Mesendoderm (in vitro differentiated cells): ENCODE data around the gene EIF4G3.
A peak's percentile ranks its signal among the peaks of the same experiment; 100 is the strongest.
"Not testable (repeated sequence)": the region's sequence is repeated elsewhere in the genome, so short reads cannot be mapped to it uniquely, and the experiment has no call there.

Experiments used
- DNase-seq: peaks from one replicate; pipeline ENCODE4 v3.0.0; 2013
- H2AK5ac ChIP-seq: 2 replicates; pipeline ENCODE4 v1.6.1; 2013; ENCODE audit warnings: low read length, inconsistent platforms
- H2BK120ac ChIP-seq: 2 replicates; pipeline ENCODE4 v1.6.1; 2013; ENCODE audit warnings: low read depth, mild to moderate bottlenecking, low read length, moderate library complexity, mixed read lengths
- H2BK15ac ChIP-seq: replicated peaks from 2 replicates; pipeline ENCODE4 v1.6.1; 2013; ENCODE audit warnings: low read depth, mild to moderate bottlenecking, moderate library complexity
- H2BK5ac ChIP-seq: 2 replicates; pipeline ENCODE4 v1.6.1; 2013; ENCODE audit warnings: low read length, inconsistent platforms
- H3K18ac ChIP-seq: 2 replicates; pipeline ENCODE4 v1.6.1; 2013; ENCODE audit warnings: mild to moderate bottlenecking, low read length, mixed read lengths
- H3K23ac ChIP-seq: one replicate; pipeline ENCODE4 v1.6.1; 2013; ENCODE audit warnings: low read length
- H3K27ac ChIP-seq: 2 replicates; pipeline ENCODE4 v1.5.1; 2013; ENCODE audit warnings: low read depth, mild to moderate bottlenecking, inconsistent platforms, low read length, moderate library complexity
- H3K27me3 ChIP-seq: 2 replicates; pipeline ENCODE4 v1.6.1; 2013; ENCODE audit warnings: low read length, control low read depth, mild to moderate bottlenecking, inconsistent platforms; ENCODE audit not compliant: insufficient read depth, poor library complexity
- H3K36me3 ChIP-seq: 2 replicates; pipeline ENCODE4 v1.6.1; 2013; ENCODE audit warnings: low read length, inconsistent platforms; ENCODE audit not compliant: control insufficient read depth, insufficient read depth
- H3K4ac ChIP-seq: one replicate; pipeline ENCODE4 v1.6.1; 2013; ENCODE audit warnings: low read depth, mild to moderate bottlenecking, low read length, moderate library complexity
- H3K4me1 ChIP-seq: 2 replicates; pipeline ENCODE4 v1.6.1; 2013; ENCODE audit warnings: low read depth, low read length, inconsistent platforms; ENCODE audit not compliant: control insufficient read depth
- H3K4me2 ChIP-seq: 2 replicates; pipeline ENCODE4 v1.6.1; 2013; ENCODE audit warnings: low read length
- H3K4me3 ChIP-seq: 2 replicates; pipeline ENCODE4 v1.5.1; 2013; ENCODE audit warnings: mild to moderate bottlenecking, low read length
- H3K56ac ChIP-seq: one replicate; pipeline ENCODE4 v1.6.1; 2013; ENCODE audit warnings: low read length
- H3K79me1 ChIP-seq: 2 replicates; pipeline ENCODE4 v1.6.1; 2013; ENCODE audit warnings: low read length, inconsistent platforms
- H3K79me2 ChIP-seq: 2 replicates; pipeline ENCODE4 v1.6.1; 2013; ENCODE audit warnings: mild to moderate bottlenecking, low read length; ENCODE audit not compliant: control insufficient read depth, insufficient read depth
- H3K9ac ChIP-seq: 2 replicates; pipeline ENCODE4 v1.6.1; 2013; ENCODE audit warnings: low read length, inconsistent platforms
- H4K5ac ChIP-seq: one replicate; pipeline ENCODE4 v1.6.1; 2013; ENCODE audit warnings: low read length
- H4K8ac ChIP-seq: one replicate; pipeline ENCODE4 v1.6.1; 2013; ENCODE audit warnings: low read depth, mild to moderate bottlenecking, control low read depth, low read length, moderate library complexity
- WGBS: extraction: QIAGEN DNeasy Blood & Tissue Kit; methylation state at CpG from one replicate; pipeline ENCODE4 v1.1.7; 2013; ENCODE audit warnings: low lambda C conversion rate, missing lambda C conversion rate; ENCODE audit not compliant: insufficient coverage; ENCODE audit errors: extremely low coverage; 5-methylcytosine and 5-hydroxymethylcytosine counted together

The EIF4G3 gene

GRCh38 chr1:21149430-21149854 is 27.3 kb downstream of the EIF4G3 start:
- Histone ChIP-seq H3K4ac (no peak overlapping the region), H4K8ac (no peak overlapping the region), H3K36me3 (no peaks in the 10 kb centered on the region), H3K4me1 (no peaks in the 10 kb centered on the region), H3K27me3 (no peaks in the 10 kb centered on the region), H3K79me2 (peaks cover 19% of the 10 kb centered on the region), H2BK5ac (no peak overlapping the region), H2AK5ac (no peak overlapping the region), H3K18ac (no peak overlapping the region), H3K4me3 (no peak overlapping the region), H2BK120ac (no peak overlapping the region), H3K27ac (no peak overlapping the region), H2BK15ac (no peak overlapping the region), H3K23ac (peak overlapping the region; percentile 1), H3K79me1 (peaks cover 15% of the 10 kb centered on the region), H3K9ac (no peak overlapping the region), H3K4me2 (no peak overlapping the region), H3K56ac (no peak overlapping the region), H4K5ac (no peak overlapping the region)
- peak; percentile 78 for DNase-seq
- WGBS, result no CpG with 5 or more reads among the region's 3 CpGs

GRCh38 chr1:21143752-21144151 is 32.9 kb downstream of the EIF4G3 start:
- no CpG with 5 or more reads among the region's 2 CpGs for WGBS
- no peak overlapping the region for H3K4me2 ChIP-seq
- H3K9ac ChIP-seq, result no peak overlapping the region
- H3K79me1 ChIP-seq, result peaks cover 9% of the 10 kb centered on the region
- no peaks in the 10 kb centered on the region for H3K4me1 ChIP-seq
- no peak overlapping the region for H3K4ac ChIP-seq
- no peak overlapping the region for H2BK5ac ChIP-seq
- no peak overlapping the region for H3K56ac ChIP-seq
- H3K36me3 ChIP-seq, result no peaks in the 10 kb centered on the region
- no peak overlapping the region for H3K4me3 ChIP-seq
- H3K79me2 ChIP-seq, result peaks cover 13% of the 10 kb centered on the region
- no peak overlapping the region for H3K23ac ChIP-seq
- no peak overlapping the region for H3K18ac ChIP-seq
- no peaks in the 10 kb centered on the region for H3K27me3 ChIP-seq
- H2BK15ac ChIP-seq, result no peak overlapping the region
- no peak for DNase-seq
- H4K8ac ChIP-seq, result no peak overlapping the region
- no peak overlapping the region for H4K5ac ChIP-seq
- H2BK120ac ChIP-seq, result no peak overlapping the region
- no peak overlapping the region for H3K27ac ChIP-seq
- no peak overlapping the region for H2AK5ac ChIP-seq

- Histone ChIP-seq H3K36me3 (no peaks in the 10 kb centered on the region), H2BK15ac (no peak overlapping the region), H2AK5ac (no peak overlapping the region), H4K8ac (no peak overlapping the region), H3K4me2 (no peak overlapping the region), H3K18ac (no peak overlapping the region), H2BK5ac (no peak overlapping the region), H3K4me1 (no peaks in the 10 kb centered on the region), H4K5ac (no peak overlapping the region), H3K23ac (no peak overlapping the region), H3K9ac (no peak overlapping the region), H3K4me3 (no peak overlapping the region), H3K79me1 (peaks cover 11% of the 10 kb centered on the region), H3K79me2 (peaks cover 17% of the 10 kb centered on the region), H3K27me3 (no peaks in the 10 kb centered on the region), H3K27ac (no peak overlapping the region), H2BK120ac (no peak overlapping the region), H3K4ac (no peak overlapping the region), H3K56ac (no peak overlapping the region)
- no peak for DNase-seq
- WGBS, result no CpG with 5 or more reads among the region's 4 CpGs
These were observed 33.6 kb downstream of the EIF4G3 start for GRCh38 chr1:21143138-21143537.

GRCh38 chr1:21141030-21141429 is 35.7 kb downstream of the EIF4G3 start:
- Histone ChIP-seq H2BK120ac (no peak overlapping the region), H3K4me3 (no peak overlapping the region), H3K79me2 (peaks cover 25% of the 10 kb centered on the region), H3K4me1 (no peaks in the 10 kb centered on the region), H3K27ac (no peak overlapping the region), H3K79me1 (peaks cover 14% of the 10 kb centered on the region), H3K4ac (no peak overlapping the region), H3K56ac (no peak overlapping the region), H3K36me3 (no peaks in the 10 kb centered on the region), H3K4me2 (no peak overlapping the region), H3K9ac (no peak overlapping the region), H3K23ac (no peak overlapping the region), H2BK15ac (no peak overlapping the region), H2AK5ac (no peak overlapping the region), H4K5ac (no peak overlapping the region), H2BK5ac (no peak overlapping the region), H3K18ac (no peak overlapping the region), H4K8ac (no peak overlapping the region), H3K27me3 (no peaks in the 10 kb centered on the region)
- DNase-seq, result no peak
- WGBS, result no CpG with 5 or more reads among the region's 1 CpG

- Histone ChIP-seq H2AK5ac (no peak overlapping the region), H3K79me1 (peaks cover 11% of the 10 kb centered on the region), H3K27ac (no peak overlapping the region), H3K36me3 (no peaks in the 10 kb centered on the region), H3K27me3 (no peaks in the 10 kb centered on the region), H3K4me1 (no peaks in the 10 kb centered on the region), H3K9ac (no peak overlapping the region), H4K8ac (no peak overlapping the region), H3K4ac (no peak overlapping the region), H3K18ac (no peak overlapping the region), H2BK120ac (no peak overlapping the region), H3K56ac (no peak overlapping the region), H3K4me3 (no peak overlapping the region), H3K23ac (no peak overlapping the region), H2BK5ac (no peak overlapping the region), H4K5ac (no peak overlapping the region), H2BK15ac (no peak overlapping the region), H3K4me2 (no peak overlapping the region), H3K79me2 (peaks cover 21% of the 10 kb centered on the region)
- WGBS, result no CpG with 5 or more reads among the region's 2 CpGs
- no peak for DNase-seq
These were observed 37.1 kb downstream of the EIF4G3 start for GRCh38 chr1:21139601-21140000.

GRCh38 chr1:21136344-21136743 is 40.4 kb downstream of the EIF4G3 start:
- not testable (repeated sequence) for H3K23ac ChIP-seq, H3K4me3 ChIP-seq, H4K5ac ChIP-seq, H3K9ac ChIP-seq, DNase-seq, H3K56ac ChIP-seq, H2AK5ac ChIP-seq, H3K27me3 ChIP-seq, H3K36me3 ChIP-seq, H2BK120ac ChIP-seq, H2BK15ac ChIP-seq, H3K4me1 ChIP-seq, H4K8ac ChIP-seq, H3K4ac ChIP-seq, H3K4me2 ChIP-seq, H3K79me1 ChIP-seq, H3K18ac ChIP-seq, H3K27ac ChIP-seq, H2BK5ac ChIP-seq
- WGBS, result no CpG with 5 or more reads among the region's 5 CpGs
- peaks cover 17% of the 10 kb centered on the region for H3K79me2 ChIP-seq
